Kidney (tissue), 14 donors: Measurements from ENCODE around the gene SVBP. TPM values are rescaled to one million over a fixed set of nuclear protein-coding genes. Genes with fewer than 3 reads are reported as not detected.

Experiments
- DNase-seq, 5 donors: peaks; one replicate each; pipeline ENCODE4 v3.0.0-alpha.2; 2013 to 2020
- FAIRE-seq: peaks from 2 replicates; lab custom pipeline; 2012; peaks lifted over from hg19 to GRCh38; lab: Jason Lieb, UNC
- H3K27ac ChIP-seq, 2 donors: one replicate each; pipeline ENCODE4 v1.7.0; 2013; ENCODE audit warnings: low read depth in 2 of 2, low read length in 2 of 2, inconsistent platforms in 1 of 2
- H3K27me3 ChIP-seq: one replicate; pipeline ENCODE4 v1.7.1; 2013; ENCODE audit warnings: low read length, inconsistent platforms; ENCODE audit not compliant: control insufficient read depth, insufficient read depth
- H3K36me3 ChIP-seq, 3 donors: one replicate each; pipeline versions ENCODE4 v1.7.0 to v1.7.1; 2013; ENCODE audit warnings: low read length in 3 of 3, control low read depth in 1 of 3, inconsistent platforms in 1 of 3; ENCODE audit not compliant: insufficient read depth in 3 of 3, control insufficient read depth in 2 of 3
- H3K4me1 ChIP-seq, 3 donors: one replicate each; pipeline versions ENCODE4 v1.7.0 to v1.7.1; 2013; ENCODE audit warnings: low read length in 3 of 3, inconsistent platforms in 1 of 3, low read depth in 1 of 3; ENCODE audit not compliant: control insufficient read depth in 2 of 3, insufficient read depth in 2 of 3
- H3K4me3 ChIP-seq, 3 donors: one replicate each; pipeline versions ENCODE4 v1.7.0 to v1.8.1; 2013; ENCODE audit warnings: low read length in 3 of 3, control low read depth in 1 of 3, inconsistent platforms in 1 of 3
- H3K9ac ChIP-seq, 3 donors: one replicate each; pipeline versions ENCODE4 v1.7.0 to v1.7.1; 2013; ENCODE audit warnings: low read length in 3 of 3, control low read depth in 1 of 3, inconsistent platforms in 1 of 3
- H3K9me3 ChIP-seq, 3 donors: one replicate each; pipeline versions ENCODE4 v1.7.0 to v1.7.1; 2013; ENCODE audit warnings: low read length in 3 of 3, control low read depth in 1 of 3, inconsistent platforms in 1 of 3; ENCODE audit not compliant: control insufficient read depth in 2 of 3, insufficient read depth in 1 of 3
- intact Hi-C: fragments of 100-400 bp; cut with DNase I; formaldehyde crosslinking; loops from one replicate; pipeline ENCODE4 v1.11.1; 2022
- polyA plus RNA-seq: library from polyadenylated mRNA; stranded (reverse); fragments of 350-450 nt; fragmentation: Illumina TruSeq; extraction: RNeasy Lipid Tissue Mini Kit (QIAGEN cat#74804); gene quantifications from one replicate; pipeline ENCODE4 v1.2.3, GENCODE V29; 2014; ENCODE audit warnings: low read depth, low replicate concordance; ENCODE audit not compliant: insufficient read depth
- total RNA-seq: library from RNA; stranded (reverse); fragmentation: NEBNext Ultra II Directional; extraction: Animal tissue kit (Norgen Biotek cat#: 25700); gene quantifications from one replicate; pipeline ENCODE4 v1.2.1, GENCODE V29; 2021
- TF ChIP-seq, protein P1 (sequence below): IDR thresholded peaks from 3 replicates; pipeline ENCODE4 v1.5.1; 2012; ENCODE audit warnings: mild to moderate bottlenecking, moderate library complexity, borderline replicate concordance; ENCODE audit not compliant: insufficient read depth; ENCODE audit errors: extremely low read depth
- donor health status: control.
- donor health status: control.
- donor health status: control.
- donor health status: control.
- donor health status: control.
- donor health status: DM: yes; HTN: yes; CAD: no.
- donor health status: Normal renal cell carcinoma (clear cell type).

SVBP gene
- total and polyA plus RNA-seq, 2 donors from 2014 or later: 15.5 to 36.8 TPM

DNA sequence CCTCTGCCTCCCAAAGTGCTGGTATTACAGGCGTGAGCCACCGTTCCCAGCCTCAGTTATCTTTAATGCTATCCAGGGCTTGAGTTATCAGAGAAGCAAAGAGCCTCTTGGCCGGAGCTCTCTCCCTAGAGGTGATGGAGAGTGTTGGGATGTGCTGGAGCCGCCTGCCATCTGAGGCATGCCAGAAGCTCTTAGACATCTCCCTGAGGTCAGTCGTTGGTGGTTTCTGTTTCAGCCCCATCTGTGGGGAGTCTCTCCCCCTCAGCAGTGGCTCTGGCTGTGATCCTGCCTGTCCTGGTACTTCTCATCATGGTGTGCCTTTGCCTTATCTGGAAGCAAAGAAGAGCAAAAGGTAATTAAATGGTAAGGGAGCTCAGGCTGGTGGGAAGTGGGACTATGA, 17.6 kb upstream of the SVBP start:
- H3K27ac ChIP-seq: no peak overlapping the region
- intact Hi-C loops: no loop called here
- H3K9ac ChIP-seq: no peak overlapping the region
- no peaks in the 10 kb centered on the region for H3K9me3 ChIP-seq
- peaks cover 0 to 6% (median 6%) of the 10 kb centered on the region in 3 donors for H3K36me3 ChIP-seq
- H3K27me3 ChIP-seq: no peaks in the 10 kb centered on the region
- no peaks in the 10 kb centered on the region for H3K4me1 ChIP-seq
- DNase-seq (no peak), FAIRE-seq (no peak)
- no peak overlapping the region for H3K4me3 ChIP-seq
- TF ChIP-seq, protein P1, sequence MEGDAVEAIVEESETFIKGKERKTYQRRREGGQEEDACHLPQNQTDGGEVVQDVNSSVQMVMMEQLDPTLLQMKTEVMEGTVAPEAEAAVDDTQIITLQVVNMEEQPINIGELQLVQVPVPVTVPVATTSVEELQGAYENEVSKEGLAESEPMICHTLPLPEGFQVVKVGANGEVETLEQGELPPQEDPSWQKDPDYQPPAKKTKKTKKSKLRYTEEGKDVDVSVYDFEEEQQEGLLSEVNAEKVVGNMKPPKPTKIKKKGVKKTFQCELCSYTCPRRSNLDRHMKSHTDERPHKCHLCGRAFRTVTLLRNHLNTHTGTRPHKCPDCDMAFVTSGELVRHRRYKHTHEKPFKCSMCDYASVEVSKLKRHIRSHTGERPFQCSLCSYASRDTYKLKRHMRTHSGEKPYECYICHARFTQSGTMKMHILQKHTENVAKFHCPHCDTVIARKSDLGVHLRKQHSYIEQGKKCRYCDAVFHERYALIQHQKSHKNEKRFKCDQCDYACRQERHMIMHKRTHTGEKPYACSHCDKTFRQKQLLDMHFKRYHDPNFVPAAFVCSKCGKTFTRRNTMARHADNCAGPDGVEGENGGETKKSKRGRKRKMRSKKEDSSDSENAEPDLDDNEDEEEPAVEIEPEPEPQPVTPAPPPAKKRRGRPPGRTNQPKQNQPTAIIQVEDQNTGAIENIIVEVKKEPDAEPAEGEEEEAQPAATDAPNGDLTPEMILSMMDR: no peak

DNA sequence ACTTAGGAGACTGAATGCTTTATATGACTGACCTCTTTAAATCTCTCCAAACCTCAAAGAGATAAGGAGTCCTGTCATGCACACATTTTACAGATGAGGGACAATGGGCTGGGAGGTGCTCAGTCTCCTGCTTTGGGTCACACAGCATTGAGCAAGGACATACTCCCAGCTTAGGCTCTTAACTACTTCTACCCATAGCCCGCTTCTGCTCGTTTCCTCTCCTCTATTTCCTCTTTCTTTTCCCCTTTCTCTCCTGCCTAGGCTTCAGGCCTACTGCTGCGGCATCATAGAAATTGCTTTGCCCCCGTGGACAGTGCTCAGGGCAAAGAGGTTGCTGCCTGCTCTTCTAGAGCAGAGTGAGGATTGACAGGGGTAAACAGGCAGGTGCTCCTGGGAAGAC, 16.8 kb upstream of the SVBP start:
- DNase-seq: no peak
- Histone ChIP-seq H3K27me3 (no peaks in the 10 kb centered on the region), H3K9me3 (no peaks in the 10 kb centered on the region), H3K9ac (no peak overlapping the region), H3K4me3 (no peak overlapping the region), H3K36me3 (peaks cover 0 to 7% (median 6%) of the 10 kb centered on the region in 3 donors), H3K27ac (no peak overlapping the region), H3K4me1 (no peaks in the 10 kb centered on the region)
- no peak for FAIRE-seq
- TF ChIP-seq, protein P1: no peak
- intact Hi-C loops: no loop called here

DNA sequence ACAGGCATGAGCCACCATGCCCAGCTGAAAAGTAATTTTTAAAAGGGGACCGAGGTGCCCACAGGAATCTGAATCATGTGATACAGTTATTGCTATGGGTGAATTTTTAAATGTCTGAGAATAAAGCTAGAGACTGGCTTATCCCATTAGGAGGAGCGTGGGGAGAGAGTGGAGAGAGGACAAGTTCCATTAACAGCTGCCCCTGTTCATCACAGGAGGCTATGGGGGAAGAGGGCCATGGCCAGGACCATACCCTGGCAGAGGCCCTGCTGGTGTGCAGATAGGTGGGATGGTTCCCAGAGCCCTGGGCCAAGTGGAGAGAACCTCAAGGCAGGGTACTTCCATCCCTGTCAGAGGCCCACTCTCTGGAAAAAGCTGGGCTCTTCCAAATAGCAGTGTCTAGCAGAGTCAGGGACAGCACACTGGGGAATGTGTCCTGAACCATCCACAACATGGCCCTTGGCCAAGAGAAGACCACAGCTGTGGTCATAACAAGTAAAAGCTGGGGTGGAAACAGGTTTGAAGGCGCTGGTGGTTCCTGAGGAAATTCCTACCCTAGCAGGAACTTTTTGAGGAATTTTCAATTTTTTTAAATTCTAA, 15.5 kb upstream of the SVBP start:
- FAIRE-seq (no peak), DNase-seq (no peak)
- intact Hi-C loops: no loop called here
- H3K4me3 ChIP-seq: no peak overlapping the region
- no peaks in the 10 kb centered on the region for H3K27me3 ChIP-seq
- H3K9ac ChIP-seq: no peak overlapping the region
- H3K36me3 ChIP-seq: peaks cover 0 to 6% (median 4%) of the 10 kb centered on the region in 3 donors
- TF ChIP-seq, protein P1: no peak
- H3K9me3 ChIP-seq: no peaks in the 10 kb centered on the region
- H3K4me1 ChIP-seq: no peaks in the 10 kb centered on the region
- no peak overlapping the region for H3K27ac ChIP-seq

DNA sequence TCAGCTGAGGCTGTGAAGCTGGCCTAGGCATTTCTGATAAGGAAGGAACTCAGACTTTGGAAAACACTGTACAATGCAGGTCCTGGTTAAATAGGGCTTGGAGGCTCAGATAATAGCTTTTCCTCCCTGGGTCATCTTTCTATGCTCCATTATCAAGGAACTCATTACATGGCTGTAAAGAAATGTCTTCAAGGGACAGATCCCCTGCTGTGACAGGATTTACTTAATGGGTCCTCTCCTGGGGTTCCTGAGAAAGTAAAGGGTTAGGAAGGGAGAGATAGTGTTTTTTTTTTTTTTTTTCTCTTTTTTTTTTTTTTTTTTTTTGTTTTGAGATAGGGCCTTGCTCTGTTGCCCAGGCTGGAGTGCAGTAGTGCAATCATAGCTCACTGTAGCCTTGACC, 14.1 kb upstream of the SVBP start:
- H3K27me3 ChIP-seq: no peaks in the 10 kb centered on the region
- H3K9ac ChIP-seq: no peak overlapping the region
- FAIRE-seq (no peak), DNase-seq (no peak)
- H3K4me3 ChIP-seq: no peak overlapping the region
- intact Hi-C loops: no loop called here
- H3K36me3 ChIP-seq: peaks cover 0 to 6% (median 4%) of the 10 kb centered on the region in 3 donors
- H3K27ac ChIP-seq: no peak overlapping the region
- H3K4me1 ChIP-seq: no peaks in the 10 kb centered on the region
- H3K9me3 ChIP-seq: no peaks in the 10 kb centered on the region
- TF ChIP-seq, protein P1: no peak
